GM18498 (cell line): ENCODE measurements around the gene CCL19.

Experiments used
- ATAC-seq: cut with Tn5 transposase; IDR thresholded peaks from one replicate; pipeline ENCODE4 v1.9.1; 2021; ENCODE audit warnings: mild to moderate bottlenecking, moderate library complexity; ENCODE audit not compliant: unreplicated experiment

Gene CCL19

DNA sequence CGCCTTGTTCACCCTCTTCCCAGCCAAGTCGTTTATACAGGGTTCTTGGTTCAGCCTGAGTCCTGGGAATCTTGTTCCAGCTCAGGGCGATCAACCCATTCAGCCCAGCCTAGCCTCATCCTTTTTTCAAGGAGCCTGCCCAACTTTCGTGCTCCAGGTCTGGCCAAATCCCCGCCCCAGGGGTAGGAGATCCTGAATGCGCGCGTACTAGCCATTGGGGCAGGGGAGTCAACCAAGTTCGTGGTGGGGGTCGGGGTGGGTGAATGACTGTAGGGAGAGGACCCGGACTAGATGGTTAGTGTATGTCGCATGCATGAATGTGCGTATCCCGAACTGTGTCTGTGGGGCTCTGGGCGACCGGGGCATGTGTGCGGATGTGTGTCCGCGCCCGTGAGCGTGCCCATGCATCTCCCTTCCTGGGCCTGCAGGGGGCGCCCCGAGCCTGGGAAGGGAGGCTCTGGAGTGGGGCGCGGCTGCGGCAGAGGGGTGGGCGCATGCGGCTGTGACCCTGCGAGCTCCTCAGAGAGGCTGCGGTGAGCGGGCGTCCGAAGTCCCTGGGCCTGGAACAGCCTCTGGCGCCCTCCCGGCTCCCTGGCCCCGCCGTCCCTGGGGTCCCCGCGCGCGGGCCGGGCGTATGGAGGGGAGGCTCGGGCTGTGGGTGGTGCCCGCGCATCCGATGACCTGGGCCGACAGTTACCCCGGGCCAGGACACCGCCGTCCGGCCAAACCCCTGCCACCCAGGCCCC, 10.1 kb upstream of the CCL19 start:
- ATAC-seq, result no peak

DNA sequence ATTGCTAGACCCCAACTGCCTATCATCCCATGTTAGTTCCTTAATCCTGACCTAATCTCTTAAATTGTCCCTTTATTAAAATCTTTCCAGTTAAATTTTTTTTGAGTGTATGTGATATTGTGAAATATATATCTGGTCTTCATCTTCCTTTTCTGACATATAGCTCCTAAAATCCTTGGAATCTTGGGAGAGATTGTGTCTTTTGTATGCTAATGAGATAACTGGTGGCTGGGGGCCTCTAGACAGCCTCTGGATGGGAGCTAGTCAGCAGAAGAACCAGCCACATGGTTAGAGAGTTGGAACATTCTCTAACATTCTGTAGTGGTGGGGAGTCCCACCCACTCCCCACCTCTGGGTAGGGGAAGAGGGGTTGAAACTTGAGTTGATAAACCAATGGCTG, 3.7 kb upstream of the CCL19 start:
- ATAC-seq, result no peak

DNA sequence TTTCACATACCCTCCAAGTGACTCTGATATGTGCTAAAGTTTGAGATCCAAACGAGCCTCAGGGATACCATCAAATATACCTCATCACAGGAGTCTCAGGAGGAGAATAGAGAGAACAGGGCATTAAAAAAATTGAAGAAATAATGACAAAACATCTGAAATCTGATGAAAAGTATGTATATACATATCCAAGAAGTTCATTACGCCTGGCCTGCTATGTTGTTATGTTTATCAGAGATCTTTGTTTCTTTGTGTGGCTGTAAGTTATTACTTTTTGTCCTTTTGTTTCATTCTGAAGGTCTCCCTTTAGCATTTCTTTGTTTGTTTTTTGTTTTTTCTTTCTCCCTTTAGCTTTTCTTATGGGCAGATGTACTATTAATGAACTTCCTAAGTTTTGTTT, 2.5 kb upstream of the CCL19 start:
- no peak for ATAC-seq

DNA sequence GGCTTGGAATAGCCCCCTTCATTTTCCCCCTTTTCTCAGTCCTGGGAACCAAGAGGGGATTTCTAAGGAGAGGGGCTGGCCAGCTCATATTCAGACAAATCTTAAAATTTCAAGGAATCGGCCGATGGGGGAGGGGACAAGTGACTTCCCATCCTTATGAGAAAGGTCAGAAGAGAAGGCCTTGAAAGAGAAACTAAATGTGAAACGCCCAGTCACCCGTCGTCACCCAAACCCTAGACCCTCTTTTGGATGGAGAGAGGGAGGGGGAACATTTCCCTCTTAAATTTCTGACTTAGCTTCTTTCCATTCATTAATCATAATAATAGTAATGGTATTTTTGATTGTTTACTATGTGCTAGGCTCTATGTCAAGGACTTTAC, 850 bp upstream of the CCL19 start:
- ATAC-seq, result no peak

DNA sequence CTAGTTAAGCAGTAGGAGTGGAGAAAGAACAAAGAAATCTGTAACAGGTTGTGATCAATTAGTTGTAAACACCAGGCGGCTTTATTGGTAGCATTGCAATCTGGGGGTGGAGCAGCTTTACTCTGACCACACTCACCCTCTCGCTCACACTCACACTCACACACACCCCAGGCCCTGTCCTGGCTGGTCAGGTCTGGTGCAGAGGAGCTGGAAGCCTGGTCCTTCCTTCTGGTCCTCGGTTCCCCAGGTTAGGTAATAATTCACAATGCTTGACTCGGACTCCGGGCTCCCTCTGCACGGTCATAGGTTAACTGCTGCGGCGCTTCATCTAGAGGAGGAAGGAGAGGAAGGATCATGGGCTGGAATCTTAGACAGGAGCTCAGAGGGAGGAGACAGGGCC, 1.6 kb downstream of the CCL19 start:
- no peak for ATAC-seq

DNA sequence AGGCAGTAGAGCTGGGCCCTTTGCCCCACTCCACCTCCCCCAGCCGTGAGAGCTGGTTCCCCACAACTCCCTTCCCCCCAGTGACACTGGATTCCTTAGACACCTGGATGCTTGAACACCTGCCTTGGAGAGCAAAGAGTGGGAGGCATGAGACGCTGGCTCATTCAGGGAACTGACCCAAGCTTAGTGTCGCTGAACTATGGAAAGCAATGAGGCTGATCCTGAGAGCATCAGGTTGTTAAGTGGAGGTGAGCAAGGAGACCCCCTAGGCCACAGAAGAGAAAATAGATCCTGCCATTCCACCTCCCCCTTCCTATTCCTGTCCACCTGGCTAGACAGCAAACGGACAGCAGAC, 2.0 kb downstream of the CCL19 start:
- ATAC-seq, result no peak

DNA sequence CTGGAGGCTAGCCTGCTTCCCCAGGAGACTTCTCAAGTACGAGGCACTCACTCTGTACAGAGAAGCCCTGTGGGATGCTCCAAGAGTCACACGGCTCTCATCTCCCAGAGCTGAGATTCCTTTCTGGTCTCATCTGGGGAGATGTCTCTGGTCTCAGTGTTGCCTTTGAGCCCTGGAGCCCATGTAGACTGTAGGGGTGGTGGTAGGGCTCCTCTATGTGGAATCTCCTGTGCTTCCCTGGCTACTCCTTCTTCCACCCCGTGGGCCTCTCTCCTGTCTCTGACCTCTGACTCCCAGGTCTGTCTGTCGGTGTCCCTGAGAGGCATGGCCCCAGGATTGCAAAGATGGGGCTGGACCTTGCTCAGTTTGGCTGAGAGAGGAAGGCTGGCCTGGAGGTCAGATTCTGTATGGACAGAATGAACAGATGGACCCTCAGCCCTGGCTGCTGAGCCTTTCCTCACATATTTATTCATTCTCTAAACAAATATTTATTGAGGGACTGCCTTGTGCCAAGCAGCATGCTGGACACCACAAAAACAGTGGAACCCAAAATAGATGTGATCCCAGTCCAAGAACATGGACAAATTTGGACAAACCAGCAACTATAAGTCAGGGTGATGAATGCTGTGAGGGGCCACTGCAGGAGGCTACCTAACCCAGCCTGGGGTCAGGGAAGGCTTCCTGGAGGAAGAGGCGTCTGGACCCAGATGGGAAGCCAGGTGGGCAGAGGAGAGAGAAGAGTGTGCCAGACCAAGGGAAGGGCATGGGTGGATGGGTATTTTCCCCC, 2.6 kb downstream of the CCL19 start:
- no peak for ATAC-seq

DNA sequence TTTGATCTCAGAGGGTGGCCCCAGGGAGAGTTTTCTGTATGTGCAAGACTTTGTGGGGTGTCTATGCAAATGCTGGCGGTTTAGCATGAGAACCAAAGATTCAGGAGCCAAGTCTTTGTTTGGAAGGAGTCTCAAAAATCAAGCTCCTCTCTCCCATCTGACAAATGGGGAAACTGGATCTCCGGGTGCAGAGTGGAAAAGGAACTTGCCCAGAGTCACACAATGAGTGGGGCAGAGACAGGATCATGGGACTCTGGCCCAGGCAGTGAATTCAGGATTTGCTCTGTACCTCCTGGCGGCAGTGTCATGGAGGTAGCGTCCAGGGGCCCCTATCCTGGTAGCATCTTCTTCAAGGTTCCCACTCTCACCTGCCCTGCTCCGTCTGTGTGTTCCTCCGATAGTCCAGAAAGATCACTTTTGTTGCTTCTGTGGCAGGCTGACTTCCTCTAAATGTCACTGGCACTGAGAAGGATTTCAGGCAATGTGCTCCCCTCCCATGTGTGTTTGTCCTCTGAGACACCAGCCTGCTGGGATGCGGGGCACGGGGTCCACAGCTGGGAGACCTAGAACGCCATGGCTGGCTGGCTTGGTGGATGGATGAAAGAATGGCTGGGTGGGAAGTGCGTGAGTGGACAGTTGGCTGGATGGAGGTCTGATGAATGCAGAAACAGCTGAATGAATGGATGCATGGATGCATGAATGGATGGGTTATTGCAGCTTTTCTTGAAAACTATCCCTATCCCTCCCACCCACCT, 3.6 kb downstream of the CCL19 start:
- no peak for ATAC-seq

DNA sequence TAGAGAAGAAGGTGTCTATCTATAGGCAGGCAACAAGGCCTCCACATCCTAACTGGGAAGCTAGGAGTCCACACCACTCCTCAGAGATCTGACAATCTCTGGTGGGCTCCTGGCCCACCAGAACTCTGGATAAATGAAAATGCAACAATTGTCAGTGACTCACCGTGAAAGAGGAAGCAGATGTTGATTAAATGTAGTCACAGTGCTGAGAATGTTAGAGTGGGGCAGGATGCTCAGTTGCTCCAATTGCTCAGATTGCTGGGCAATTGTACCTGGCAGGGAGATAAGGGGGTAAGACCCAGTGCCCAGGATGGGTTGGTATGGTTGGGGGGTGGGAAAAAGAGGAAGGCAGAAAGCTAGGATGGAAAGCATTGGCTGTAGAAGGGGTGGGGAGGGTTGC, 4.3 kb downstream of the CCL19 start:
- no peak for ATAC-seq

DNA sequence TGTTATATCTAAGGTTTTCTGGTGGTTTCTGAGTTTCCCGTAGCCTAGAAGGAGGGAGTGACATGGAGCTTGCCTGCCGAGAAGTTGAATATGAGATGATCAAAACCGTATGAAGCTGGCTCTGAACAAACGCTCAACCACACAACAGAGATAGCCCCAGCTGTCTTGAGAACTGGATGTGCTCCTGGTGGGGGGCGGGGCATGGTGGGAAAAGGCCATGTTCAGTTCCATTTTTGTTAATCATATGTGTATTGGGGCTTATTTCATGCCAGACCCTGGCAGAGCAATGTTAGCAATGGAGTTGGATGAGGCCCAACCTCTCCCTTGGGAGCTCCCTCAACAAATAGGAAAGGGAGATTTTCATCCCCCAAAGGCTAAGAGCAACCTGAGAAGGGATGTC, 4.8 kb downstream of the CCL19 start:
- ATAC-seq, result no peak

DNA sequence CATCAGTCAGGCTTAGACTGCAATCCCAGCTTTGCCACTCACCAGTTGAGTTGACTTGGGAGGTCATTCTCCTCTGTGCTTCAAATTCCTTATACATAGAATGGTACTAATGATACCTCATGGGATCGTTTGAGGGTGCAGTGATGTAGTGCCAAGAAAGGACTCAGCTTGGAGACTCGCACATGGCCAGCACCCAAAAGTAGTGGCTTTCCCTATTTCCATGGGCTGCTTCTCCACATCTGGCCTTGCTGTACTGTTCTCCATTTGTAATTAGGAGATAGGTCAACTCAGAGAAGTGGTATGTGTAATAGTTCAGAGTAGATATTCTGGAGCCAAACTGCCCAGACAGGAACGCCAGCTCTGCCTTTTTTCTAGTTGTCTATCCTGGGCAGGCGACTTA, 5.5 kb downstream of the CCL19 start:
- no peak for ATAC-seq

DNA sequence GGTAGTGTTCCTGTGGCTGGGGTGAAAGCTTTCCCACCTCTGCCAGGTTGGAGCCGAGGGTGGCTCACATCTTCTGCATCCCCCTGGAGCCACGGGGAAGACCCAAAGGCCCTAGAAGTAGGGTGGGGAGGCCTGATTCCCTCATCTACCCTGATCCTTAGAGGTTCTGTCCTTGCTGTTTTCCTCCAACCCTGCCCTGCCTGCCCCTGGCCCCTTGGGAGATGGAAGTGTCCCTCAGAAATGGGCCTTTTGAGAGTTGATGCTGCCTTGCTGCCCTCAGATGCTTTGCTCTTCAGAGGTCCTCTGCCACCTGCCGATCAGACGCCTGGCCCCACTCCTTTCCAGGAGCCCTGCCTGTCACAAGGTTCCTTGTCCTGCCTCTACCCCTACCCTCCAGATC, 6.3 kb downstream of the CCL19 start:
- no peak for ATAC-seq

DNA sequence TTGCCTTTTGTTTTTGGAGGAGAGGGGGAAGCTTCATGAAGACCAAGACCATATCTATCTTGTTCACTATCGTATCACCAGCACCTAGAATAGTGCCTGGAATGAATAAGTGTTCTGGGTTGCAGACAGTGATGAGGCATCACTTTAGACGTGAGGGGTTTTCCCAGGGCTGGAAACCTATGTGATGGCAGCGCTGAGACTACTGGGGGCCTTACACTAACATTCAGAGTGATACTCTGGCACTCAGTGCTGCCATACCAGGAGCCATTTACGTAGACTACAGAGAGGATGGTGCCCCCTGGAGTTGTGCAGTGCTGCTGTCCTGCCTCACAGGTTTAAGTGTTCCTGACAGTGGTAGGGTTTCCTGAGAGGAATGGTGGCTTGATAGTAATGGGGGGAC, 6.9 kb downstream of the CCL19 start:
- no peak for ATAC-seq

DNA sequence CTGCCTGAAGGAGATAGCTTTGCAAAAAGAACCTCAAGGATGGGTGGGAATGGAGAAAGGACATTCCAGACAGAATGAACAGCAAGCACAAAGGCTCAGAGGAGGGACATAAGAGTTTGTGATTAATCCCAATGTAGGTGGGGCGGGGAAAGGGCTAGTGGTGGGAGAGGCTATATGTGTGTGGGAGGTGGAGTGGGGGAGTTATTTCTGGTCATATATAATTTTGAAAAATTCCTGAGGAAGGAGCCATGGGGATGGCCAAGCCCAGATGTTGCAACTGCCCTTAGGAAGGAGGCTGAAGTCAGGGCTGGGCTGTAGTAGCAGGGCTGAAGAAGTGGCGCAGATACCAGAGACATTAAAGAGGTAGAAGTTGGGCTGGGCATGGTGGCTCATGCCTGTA, 15.2 kb downstream of the CCL19 start:
- no peak for ATAC-seq

DNA sequence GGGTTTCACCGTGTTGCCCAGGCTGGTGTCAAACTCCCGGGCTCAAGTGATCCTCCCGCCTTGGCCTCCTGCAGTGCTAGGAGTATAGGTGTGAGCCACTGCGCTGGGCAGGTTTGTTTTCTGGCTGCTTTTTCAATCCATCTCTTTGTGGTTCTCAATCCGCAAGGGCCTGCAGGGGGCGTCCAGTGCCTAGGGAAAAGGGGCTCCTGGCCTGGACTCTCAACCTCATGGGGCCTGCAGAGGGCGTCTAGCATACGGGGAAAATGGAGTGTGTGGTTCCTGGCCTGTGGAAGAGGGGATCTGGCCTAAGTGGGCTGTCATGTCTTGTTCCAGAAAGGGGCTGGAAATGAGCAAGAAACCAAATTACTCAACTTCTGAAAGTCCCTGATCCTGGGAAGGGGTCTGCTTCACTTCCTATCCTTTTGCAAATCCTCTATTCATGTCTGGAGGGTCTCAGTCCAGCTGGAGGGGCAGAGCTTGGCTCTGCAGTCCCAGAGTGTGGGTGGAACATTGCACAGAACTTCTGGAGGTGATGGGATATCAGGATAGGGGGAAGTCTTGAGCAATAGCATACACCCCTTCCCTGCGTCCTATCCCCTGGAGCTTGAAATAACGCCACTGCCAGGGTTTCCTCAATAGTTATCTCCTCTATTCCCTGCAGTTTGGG, 15.9 kb downstream of the CCL19 start:
- ATAC-seq, result no peak

DNA sequence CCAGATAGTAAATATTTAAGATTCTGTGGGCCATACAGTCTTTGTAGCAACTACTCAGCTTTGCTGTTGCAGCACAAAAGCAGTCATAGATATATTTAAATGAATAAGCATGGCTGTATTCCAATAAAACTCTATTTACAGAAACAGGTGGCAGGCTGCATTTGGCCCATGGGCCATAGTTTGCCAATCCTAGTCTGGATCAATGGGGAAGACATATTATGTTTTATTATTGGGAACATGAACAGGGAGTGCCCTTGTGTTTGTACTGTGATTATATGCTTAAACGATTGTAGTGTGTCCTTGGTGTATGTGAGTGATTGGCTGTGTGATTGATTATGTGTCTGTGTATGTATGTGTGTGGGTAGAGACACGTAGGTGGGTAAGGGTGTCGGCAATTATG, 16.6 kb downstream of the CCL19 start:
- no peak for ATAC-seq

DNA sequence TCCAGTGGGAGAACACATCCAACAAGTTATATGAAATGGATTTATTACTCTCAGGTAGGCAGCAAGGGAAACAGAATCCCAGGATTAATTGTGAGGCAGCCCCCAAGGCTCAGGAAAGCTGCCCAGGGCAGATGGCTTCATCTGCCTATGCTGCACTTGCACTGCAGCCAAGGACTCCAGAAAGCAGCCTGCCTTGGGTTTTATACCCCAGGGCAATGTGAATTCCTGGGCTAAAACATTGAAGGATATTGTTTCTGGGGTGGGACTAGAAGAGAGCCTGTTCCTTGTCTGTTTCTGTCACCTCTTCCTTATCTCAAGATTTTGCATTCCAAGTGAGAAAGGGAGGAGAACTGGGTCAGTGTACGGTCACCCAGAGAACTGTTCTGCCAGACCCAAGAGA, 19.8 kb downstream of the CCL19 start:
- no peak for ATAC-seq

DNA sequence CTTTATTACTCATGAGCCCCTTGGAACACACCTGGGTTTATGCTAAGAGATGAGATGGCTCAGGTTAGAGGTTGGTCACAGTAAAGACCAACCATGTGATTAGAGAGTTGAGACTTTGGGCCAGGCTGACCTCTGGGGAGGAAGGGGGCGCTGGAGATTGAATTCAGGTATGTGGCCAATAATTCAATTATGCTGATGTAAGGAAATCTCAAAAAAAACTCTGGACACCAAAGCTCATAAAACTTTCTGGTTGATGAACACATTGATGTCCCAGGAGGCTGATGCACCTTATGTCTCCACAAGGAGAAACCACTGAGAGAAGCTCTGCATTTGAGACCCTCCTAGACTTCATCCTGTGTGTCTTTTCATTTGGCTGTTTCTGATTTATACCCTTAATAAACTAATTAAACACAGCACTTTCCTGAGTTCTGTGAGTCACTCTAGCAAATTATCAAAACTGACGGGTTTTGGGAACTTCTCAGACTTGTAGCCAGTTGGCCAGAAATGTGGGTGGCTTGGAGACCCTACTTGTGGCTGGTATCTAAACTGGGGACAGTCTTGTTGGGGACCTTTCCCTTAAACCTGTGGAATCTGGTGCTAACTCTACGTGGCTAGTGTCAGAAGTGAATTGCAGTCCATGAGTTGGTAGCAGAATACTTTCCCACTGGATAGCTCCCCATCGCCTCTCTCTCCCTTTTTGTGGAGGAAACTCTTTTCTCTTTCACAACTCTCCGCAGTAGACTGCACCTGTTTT, 21.1 kb downstream of the CCL19 start:
- ATAC-seq, result no peak

DNA sequence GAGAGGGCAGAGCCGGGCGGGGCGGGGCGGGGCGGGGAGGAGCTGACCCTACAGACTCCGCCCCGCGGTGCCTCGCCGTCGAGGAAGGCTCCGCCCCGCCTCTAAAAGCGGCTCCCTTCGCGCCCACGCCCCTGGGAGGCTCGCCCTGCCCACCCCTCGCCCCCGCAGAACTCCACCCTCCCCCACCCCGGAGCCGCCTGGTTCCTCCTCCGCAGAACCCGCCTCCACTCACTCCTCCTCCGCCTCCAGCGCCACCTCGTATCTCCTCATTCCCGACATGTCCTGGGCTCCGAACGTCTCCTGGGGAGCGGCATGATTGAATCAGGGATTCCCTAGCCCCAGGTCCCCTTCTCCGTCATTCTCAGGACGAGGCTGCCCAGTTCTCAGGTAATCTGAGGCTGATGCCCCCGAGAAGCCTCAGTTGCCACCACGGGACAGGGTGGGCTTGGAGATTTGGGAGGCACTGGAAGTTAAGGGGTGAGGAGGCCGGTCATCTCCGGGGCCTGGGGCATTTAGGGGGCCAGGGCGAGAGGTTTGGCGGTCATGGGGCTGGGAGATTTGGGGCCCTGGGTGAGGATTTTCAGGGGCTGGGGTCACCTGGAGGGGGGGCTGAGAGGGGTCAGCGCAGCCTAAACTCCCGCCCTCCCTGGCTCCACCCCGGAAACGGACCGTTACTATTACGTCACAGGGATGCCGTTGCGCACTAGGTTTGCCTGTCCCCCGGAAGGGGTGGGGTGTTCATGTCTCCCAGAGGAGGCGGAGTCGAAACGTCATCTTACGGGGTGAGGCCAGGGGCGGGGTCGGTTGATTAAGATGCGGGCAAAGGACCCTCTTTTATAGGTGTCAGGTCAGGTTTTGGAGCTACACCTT, 25.5 kb downstream of the CCL19 start:
- ATAC-seq, result peak; percentile 74

DNA sequence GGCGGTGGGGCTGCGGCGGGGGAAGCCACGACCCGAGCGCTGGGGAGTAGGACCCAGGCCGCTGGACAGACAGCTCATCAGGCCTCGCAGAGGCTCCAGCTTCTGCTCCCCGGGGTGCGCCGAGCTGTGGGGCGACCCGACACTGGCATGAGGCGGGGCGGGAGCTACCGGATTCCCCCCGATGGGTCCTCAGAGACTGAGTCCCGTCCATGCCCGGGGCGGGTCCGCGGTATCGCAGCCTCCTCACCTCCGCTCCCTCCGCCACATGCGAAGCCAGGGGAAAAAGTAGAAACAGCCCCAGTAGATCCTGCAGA, 26.1 kb downstream of the CCL19 start:
- peak; percentile 25 for ATAC-seq
